ENCODE results near the gene SLC30A4. TPM values are rescaled to one million over a fixed set of nuclear protein-coding genes. Genes with fewer than 3 reads are reported as not detected.

Gene SLC30A4
- total RNA-seq, 1 donor from 2014 or later, result 0.34 TPM

DNA sequence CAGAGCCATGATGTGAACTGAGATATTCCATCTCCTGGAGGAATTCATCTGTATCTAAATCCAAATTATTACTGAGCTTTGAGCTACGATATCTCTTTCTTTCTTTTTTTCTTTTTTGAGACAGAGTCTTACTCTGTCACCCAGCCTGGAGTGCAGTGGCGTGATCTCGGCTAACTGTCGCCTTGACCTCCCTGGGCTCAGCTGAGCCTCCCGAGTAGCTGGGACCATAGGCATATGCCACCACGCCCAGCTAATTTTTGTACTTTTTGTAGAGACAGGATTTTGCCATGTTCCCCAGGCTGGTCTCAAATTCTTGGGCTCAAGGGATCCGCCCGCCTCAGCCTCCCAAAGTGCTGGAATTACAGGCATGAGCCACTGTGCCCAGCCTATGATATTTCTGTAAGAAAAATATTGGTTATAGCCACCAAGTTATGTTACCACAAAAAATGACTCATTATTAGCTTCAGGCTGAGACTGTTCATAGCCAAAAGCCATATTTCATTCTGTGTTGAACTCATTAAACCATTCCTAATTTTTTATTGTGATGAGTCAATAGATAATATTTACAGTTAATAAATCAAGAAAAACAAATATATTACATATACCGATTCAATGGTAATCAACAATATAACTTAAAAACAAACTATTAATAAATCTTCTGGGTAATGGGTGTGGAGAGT is 27.1 kb upstream of the SLC30A4 start:
- Mint-ChIP-seq H3K27ac (ENCODE audit: unreplicated experiment) (no peak overlapping the region), H3K27me3 (ENCODE audit: unreplicated experiment) (no peaks in the 10 kb centered on the region), H3K4me1 (ENCODE audit: low read depth, unreplicated experiment) (no peaks in the 10 kb centered on the region), H3K4me3 (ENCODE audit: unreplicated experiment) (no peak overlapping the region), H3K36me3 (ENCODE audit: unreplicated experiment) (no peaks in the 10 kb centered on the region), H3K9me3 (ENCODE audit: unreplicated experiment) (no peaks in the 10 kb centered on the region)
- TF ChIP-seq, protein P1, sequence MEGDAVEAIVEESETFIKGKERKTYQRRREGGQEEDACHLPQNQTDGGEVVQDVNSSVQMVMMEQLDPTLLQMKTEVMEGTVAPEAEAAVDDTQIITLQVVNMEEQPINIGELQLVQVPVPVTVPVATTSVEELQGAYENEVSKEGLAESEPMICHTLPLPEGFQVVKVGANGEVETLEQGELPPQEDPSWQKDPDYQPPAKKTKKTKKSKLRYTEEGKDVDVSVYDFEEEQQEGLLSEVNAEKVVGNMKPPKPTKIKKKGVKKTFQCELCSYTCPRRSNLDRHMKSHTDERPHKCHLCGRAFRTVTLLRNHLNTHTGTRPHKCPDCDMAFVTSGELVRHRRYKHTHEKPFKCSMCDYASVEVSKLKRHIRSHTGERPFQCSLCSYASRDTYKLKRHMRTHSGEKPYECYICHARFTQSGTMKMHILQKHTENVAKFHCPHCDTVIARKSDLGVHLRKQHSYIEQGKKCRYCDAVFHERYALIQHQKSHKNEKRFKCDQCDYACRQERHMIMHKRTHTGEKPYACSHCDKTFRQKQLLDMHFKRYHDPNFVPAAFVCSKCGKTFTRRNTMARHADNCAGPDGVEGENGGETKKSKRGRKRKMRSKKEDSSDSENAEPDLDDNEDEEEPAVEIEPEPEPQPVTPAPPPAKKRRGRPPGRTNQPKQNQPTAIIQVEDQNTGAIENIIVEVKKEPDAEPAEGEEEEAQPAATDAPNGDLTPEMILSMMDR (IDR thresholded peaks at IDR 0.05; ENCODE audit: partially characterized antibody, unreplicated experiment), result no peak
- DNase-seq, result no peak

DNA sequence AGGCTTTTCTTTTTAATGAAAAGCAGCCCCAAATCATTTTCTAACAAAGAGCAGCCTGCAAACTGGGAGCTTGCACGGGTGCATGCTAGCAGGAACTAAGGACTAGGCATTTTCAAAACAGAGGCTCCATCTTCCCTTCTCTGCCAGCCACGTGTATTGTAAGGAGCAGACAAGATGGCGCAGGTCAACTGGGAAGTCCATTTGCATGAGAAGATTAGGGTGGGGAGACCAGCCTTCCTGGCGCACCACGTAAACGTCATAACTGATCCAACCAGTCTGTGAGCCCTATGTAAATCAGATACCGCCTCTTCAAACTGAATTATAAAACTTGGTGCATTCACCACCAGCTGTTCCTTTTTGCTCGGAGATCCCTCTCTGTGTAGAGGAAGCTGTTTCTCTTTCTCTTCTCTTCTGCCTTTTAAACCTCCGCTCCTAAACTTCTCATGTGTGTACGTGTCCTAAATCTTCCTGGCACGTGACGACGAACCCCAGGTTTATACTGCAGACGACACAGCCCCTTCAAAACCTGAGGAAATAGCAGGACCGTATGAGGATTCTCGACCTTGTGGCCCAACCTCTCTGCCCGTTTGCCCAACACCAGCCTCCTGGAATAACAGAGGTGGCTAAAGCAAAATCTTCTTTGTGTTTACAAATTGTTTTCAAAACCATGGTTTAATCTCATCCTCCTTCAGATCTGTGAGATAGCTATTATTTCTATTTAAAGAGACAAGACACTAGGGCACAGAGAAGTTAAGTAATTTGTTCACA is 26.4 kb upstream of the SLC30A4 start:
- Mint-ChIP-seq H3K9me3 (ENCODE audit: unreplicated experiment) (no peaks in the 10 kb centered on the region), H3K4me1 (ENCODE audit: low read depth, unreplicated experiment) (no peaks in the 10 kb centered on the region), H3K36me3 (ENCODE audit: unreplicated experiment) (no peaks in the 10 kb centered on the region), H3K27ac (ENCODE audit: unreplicated experiment) (no peak overlapping the region), H3K27me3 (ENCODE audit: unreplicated experiment) (no peaks in the 10 kb centered on the region), H3K4me3 (ENCODE audit: unreplicated experiment) (no peak overlapping the region)
- TF ChIP-seq, protein P1 (IDR thresholded peaks at IDR 0.05; ENCODE audit: partially characterized antibody, unreplicated experiment), result no peak
- DNase-seq, result no peak

DNA sequence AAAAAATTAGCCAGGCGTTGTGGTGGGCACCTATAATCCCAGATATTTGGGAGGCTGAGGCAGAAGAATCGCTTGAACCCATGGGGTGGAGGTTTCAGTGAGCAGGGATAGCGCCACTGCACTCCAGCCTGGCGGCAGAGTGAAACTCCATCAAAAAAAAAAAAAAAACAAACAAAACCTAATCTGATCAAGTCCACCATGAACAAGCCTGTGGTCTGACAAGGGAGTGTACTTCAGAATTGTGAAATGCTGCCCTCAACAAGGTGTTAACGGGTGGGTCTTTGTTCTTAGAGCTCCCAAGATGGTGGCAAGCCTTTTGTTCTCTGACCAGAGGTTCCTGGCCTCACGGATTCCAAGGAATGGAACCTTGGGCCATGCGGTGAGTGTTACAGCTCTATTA is 24.2 kb upstream of the SLC30A4 start:
- Mint-ChIP-seq H3K4me3 (ENCODE audit: unreplicated experiment) (no peak overlapping the region), H3K27ac (ENCODE audit: unreplicated experiment) (no peak overlapping the region), H3K36me3 (ENCODE audit: unreplicated experiment) (no peaks in the 10 kb centered on the region), H3K9me3 (ENCODE audit: unreplicated experiment) (no peaks in the 10 kb centered on the region), H3K27me3 (ENCODE audit: unreplicated experiment) (no peaks in the 10 kb centered on the region), H3K4me1 (ENCODE audit: low read depth, unreplicated experiment) (no peaks in the 10 kb centered on the region)
- TF ChIP-seq, protein P1 (IDR thresholded peaks at IDR 0.05; ENCODE audit: partially characterized antibody, unreplicated experiment), result no peak
- DNase-seq, result no peak

DNA sequence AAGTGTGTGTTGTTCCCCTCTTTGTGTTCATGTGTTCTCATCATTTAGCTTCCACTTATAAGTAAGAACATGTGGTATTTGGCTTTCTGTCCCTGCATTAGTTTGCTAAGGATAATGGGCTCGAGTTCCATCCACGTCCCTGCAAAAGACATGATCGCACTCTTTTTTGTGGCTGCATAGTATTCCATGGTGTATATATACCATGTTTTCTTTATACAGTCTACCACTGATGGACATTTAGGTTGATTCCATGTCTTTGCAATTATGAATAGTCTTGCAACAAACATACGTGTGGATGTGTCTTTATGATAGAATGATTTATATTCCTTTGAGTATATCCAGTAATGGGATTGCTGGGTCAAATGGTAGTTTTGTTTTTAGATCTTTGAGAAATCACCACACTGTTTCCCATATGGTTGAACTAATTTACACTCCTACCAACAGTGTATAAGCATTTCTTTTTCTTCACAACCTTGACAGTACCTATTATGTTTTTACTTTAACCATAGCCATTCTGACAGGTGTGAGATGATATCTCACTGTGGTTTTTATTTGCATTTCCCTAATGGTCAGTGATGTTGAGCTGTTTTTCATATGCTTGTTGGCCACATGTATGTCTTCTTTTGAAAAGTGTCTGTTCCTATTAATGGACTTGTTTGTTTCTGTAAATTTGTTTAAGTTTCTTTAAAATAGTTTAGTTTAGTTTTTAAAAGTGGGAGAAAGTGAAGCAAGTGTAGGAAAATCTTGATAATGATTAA is 21.9 kb upstream of the SLC30A4 start:
- Mint-ChIP-seq H3K27ac (ENCODE audit: unreplicated experiment) (no peak overlapping the region), H3K4me3 (ENCODE audit: unreplicated experiment) (no peak overlapping the region), H3K4me1 (ENCODE audit: low read depth, unreplicated experiment) (no peaks in the 10 kb centered on the region), H3K27me3 (ENCODE audit: unreplicated experiment) (no peaks in the 10 kb centered on the region), H3K36me3 (ENCODE audit: unreplicated experiment) (no peaks in the 10 kb centered on the region), H3K9me3 (ENCODE audit: unreplicated experiment) (no peaks in the 10 kb centered on the region)
- TF ChIP-seq, protein P1 (IDR thresholded peaks at IDR 0.05; ENCODE audit: partially characterized antibody, unreplicated experiment), result no peak
- no peak for DNase-seq
